ENCODE results near the gene ADAM33.

Gene ADAM33

GRCh38 chr20:3698591-3699001 lies 16.8 kb upstream of the ADAM33 start:
- WGBS, 2 donors (ENCODE audit: extremely low coverage in 2 of 2, insufficient read length in 2 of 2, insufficient replicate concordance in 1 of 2), result no CpG with 5 or more reads among the region's 6 CpGs
- no peak overlapping the region for H3K4me2 ChIP-seq (ENCODE audit: insufficient read depth, low read length, poor library complexity, severe bottlenecking)
- no peak overlapping the region for H3K9ac ChIP-seq (ENCODE audit: low read depth, low read length, poor library complexity)
- H3K27me3 ChIP-seq (ENCODE audit: control insufficient read depth in 3 of 3, insufficient read depth in 3 of 3, low read depth in 1 of 3, low read length in 3 of 3), result peaks cover 0 to 6% (median 0%) of the 10 kb centered on the region in 3 experiments
- H2BK120ac ChIP-seq (ENCODE audit: low read depth, low read length), result no peak overlapping the region
- H4K91ac ChIP-seq (ENCODE audit: low read depth, low read length, poor library complexity), result no peak overlapping the region
- no peak overlapping the region for H2AFZ ChIP-seq (ENCODE audit: low read length)
- H3K14ac ChIP-seq (ENCODE audit: low read length), result no peak overlapping the region
- H2BK5ac ChIP-seq (ENCODE audit: low read length), result no peak overlapping the region
- H2BK15ac ChIP-seq (ENCODE audit: low read length), result no peak overlapping the region
- no peak overlapping the region for H3K4me3 ChIP-seq (ENCODE audit: low read length in 2 of 2)
- H3K18ac ChIP-seq (ENCODE audit: low read length), result no peak overlapping the region
- no peak overlapping the region for H3K23ac ChIP-seq (ENCODE audit: low read depth, low read length, poor library complexity)
- H3K27ac ChIP-seq (replicated peaks; ENCODE audit: low read length), result no peak overlapping the region
- H3K4me1 ChIP-seq (ENCODE audit: control insufficient read depth in 2 of 2, insufficient read depth in 1 of 2, low read depth in 1 of 2, low read length in 2 of 2), result no peaks in the 10 kb centered on the region
- DNase-seq (ENCODE audit: low spot score), result no peak
- no peaks in the 10 kb centered on the region for H3K36me3 ChIP-seq (replicated peaks in 1 of 2; ENCODE audit: control insufficient read depth in 2 of 2, insufficient read depth in 2 of 2, low read length in 2 of 2)
- H3K4ac ChIP-seq (ENCODE audit: low read length), result no peak overlapping the region
- no peak overlapping the region for H4K8ac ChIP-seq (ENCODE audit: low read depth, low read length)
- peak overlapping the region; percentile 4 for H2AK5ac ChIP-seq (ENCODE audit: low read depth, low read length)
- no peak overlapping the region for H2BK12ac ChIP-seq (ENCODE audit: low read length)
- H3K9me3 ChIP-seq (replicated peaks in 1 of 2; ENCODE audit: control insufficient read depth in 2 of 2, insufficient read depth in 1 of 2, low read depth in 1 of 2, low read length in 2 of 2), result peaks cover 0 to 6% of the 10 kb centered on the region in 2 donors
- no peaks in the 10 kb centered on the region for H3K79me1 ChIP-seq (ENCODE audit: low read depth, low read length)

- no CpG with 5 or more reads among the region's 18 CpGs for WGBS, 2 donors (ENCODE audit: extremely low coverage in 2 of 2, insufficient read length in 2 of 2, insufficient replicate concordance in 1 of 2)
Measured at GRCh38 chr20:3697588-3698305, 15.9 kb upstream of the ADAM33 start.

GRCh38 chr20:3696745-3697587 lies 15.2 kb upstream of the ADAM33 start:
- Histone ChIP-seq H3K9ac (ENCODE audit: low read depth, low read length, poor library complexity) (no peak overlapping the region), H3K4me3 (ENCODE audit: low read length in 2 of 2) (no peak overlapping the region), H3K4ac (ENCODE audit: low read length) (no peak overlapping the region), H2BK15ac (ENCODE audit: low read length) (no peak overlapping the region), H3K14ac (ENCODE audit: low read length) (peak overlapping the region; percentile 47), H2AFZ (ENCODE audit: low read length) (no peak overlapping the region), H3K4me2 (ENCODE audit: insufficient read depth, low read length, poor library complexity, severe bottlenecking) (no peak overlapping the region), H4K8ac (ENCODE audit: low read depth, low read length) (peak overlapping the region; percentile 23), H3K18ac (ENCODE audit: low read length) (peak overlapping the region; percentile 71), H2BK12ac (ENCODE audit: low read length) (peak overlapping the region; percentile 22), H3K9me3 (replicated peaks in 1 of 2; ENCODE audit: control insufficient read depth in 2 of 2, insufficient read depth in 1 of 2, low read depth in 1 of 2, low read length in 2 of 2) (peaks cover 0 to 6% of the 10 kb centered on the region in 2 donors), H2AK5ac (ENCODE audit: low read depth, low read length) (peak overlapping the region; percentile 94), H3K27ac (replicated peaks; ENCODE audit: low read length) (no peak overlapping the region), H3K4me1 (ENCODE audit: control insufficient read depth in 2 of 2, insufficient read depth in 1 of 2, low read depth in 1 of 2, low read length in 2 of 2) (no peaks in the 10 kb centered on the region), H3K27me3 (ENCODE audit: control insufficient read depth in 3 of 3, insufficient read depth in 3 of 3, low read depth in 1 of 3, low read length in 3 of 3) (peaks cover 0 to 6% (median 0%) of the 10 kb centered on the region in 3 experiments), H3K79me1 (ENCODE audit: low read depth, low read length) (no peaks in the 10 kb centered on the region), H2BK5ac (ENCODE audit: low read length) (no peak overlapping the region), H4K91ac (ENCODE audit: low read depth, low read length, poor library complexity) (no peak overlapping the region), H2BK120ac (ENCODE audit: low read depth, low read length) (no peak overlapping the region), H3K23ac (ENCODE audit: low read depth, low read length, poor library complexity) (no peak overlapping the region), H3K36me3 (replicated peaks in 1 of 2; ENCODE audit: control insufficient read depth in 2 of 2, insufficient read depth in 2 of 2, low read length in 2 of 2) (no peaks in the 10 kb centered on the region)
- WGBS, 2 donors (ENCODE audit: extremely low coverage in 2 of 2, insufficient read length in 2 of 2, insufficient replicate concordance in 1 of 2), result no CpG with 5 or more reads among the region's 15 CpGs
- DNase-seq (ENCODE audit: low spot score), result no peak

More at GRCh38 chr20:3697588-3698305, 15.9 kb upstream of the ADAM33 start:
- Histone ChIP-seq H3K36me3 (replicated peaks in 1 of 2; ENCODE audit: control insufficient read depth in 2 of 2, insufficient read depth in 2 of 2, low read length in 2 of 2) (no peaks in the 10 kb centered on the region), H2BK120ac (ENCODE audit: low read depth, low read length) (no peak overlapping the region), H3K9ac (ENCODE audit: low read depth, low read length, poor library complexity) (peak overlapping the region; percentile 74), H3K27me3 (ENCODE audit: control insufficient read depth in 3 of 3, insufficient read depth in 3 of 3, low read depth in 1 of 3, low read length in 3 of 3) (peaks cover 0 to 6% (median 0%) of the 10 kb centered on the region in 3 experiments), H2BK15ac (ENCODE audit: low read length) (no peak overlapping the region), H2BK5ac (ENCODE audit: low read length) (no peak overlapping the region), H2AFZ (ENCODE audit: low read length) (no peak overlapping the region), H3K4me3 (ENCODE audit: low read length in 2 of 2) (no peak overlapping the region), H3K4me2 (ENCODE audit: insufficient read depth, low read length, poor library complexity, severe bottlenecking) (no peak overlapping the region), H3K27ac (replicated peaks; ENCODE audit: low read length) (no peak overlapping the region), H2BK12ac (ENCODE audit: low read length) (peak overlapping the region; percentile 46), H3K4ac (ENCODE audit: low read length) (no peak overlapping the region), H3K14ac (ENCODE audit: low read length) (peak overlapping the region; percentile 14), H3K79me1 (ENCODE audit: low read depth, low read length) (no peaks in the 10 kb centered on the region), H4K91ac (ENCODE audit: low read depth, low read length, poor library complexity) (no peak overlapping the region), H3K18ac (ENCODE audit: low read length) (peak overlapping the region; percentile 58), H3K9me3 (replicated peaks in 1 of 2; ENCODE audit: control insufficient read depth in 2 of 2, insufficient read depth in 1 of 2, low read depth in 1 of 2, low read length in 2 of 2) (peaks cover 0 to 6% of the 10 kb centered on the region in 2 donors), H3K23ac (ENCODE audit: low read depth, low read length, poor library complexity) (no peak overlapping the region), H2AK5ac (ENCODE audit: low read depth, low read length) (peak overlapping the region; percentile 94), H3K4me1 (ENCODE audit: control insufficient read depth in 2 of 2, insufficient read depth in 1 of 2, low read depth in 1 of 2, low read length in 2 of 2) (no peaks in the 10 kb centered on the region), H4K8ac (ENCODE audit: low read depth, low read length) (peak overlapping the region; percentile 23)
- DNase-seq (ENCODE audit: low spot score), result no peak

- no peak overlapping the region for H2AK5ac ChIP-seq (ENCODE audit: low read depth, low read length)
- peaks cover 0 to 6% of the 10 kb centered on the region in 2 donors for H3K9me3 ChIP-seq (replicated peaks in 1 of 2; ENCODE audit: control insufficient read depth in 2 of 2, insufficient read depth in 1 of 2, low read depth in 1 of 2, low read length in 2 of 2)
- no peak overlapping the region for H2BK120ac ChIP-seq (ENCODE audit: low read depth, low read length)
- H3K27me3 ChIP-seq (ENCODE audit: control insufficient read depth in 3 of 3, insufficient read depth in 3 of 3, low read depth in 1 of 3, low read length in 3 of 3), result peaks cover 0 to 6% (median 0%) of the 10 kb centered on the region in 3 experiments
- no peak for DNase-seq (ENCODE audit: low spot score)
- no peak overlapping the region for H3K14ac ChIP-seq (ENCODE audit: low read length)
- no peak overlapping the region for H2BK12ac ChIP-seq (ENCODE audit: low read length)
- H3K4me2 ChIP-seq (ENCODE audit: insufficient read depth, low read length, poor library complexity, severe bottlenecking), result no peak overlapping the region
- no peak overlapping the region for H2BK5ac ChIP-seq (ENCODE audit: low read length)
- H2AFZ ChIP-seq (ENCODE audit: low read length), result no peak overlapping the region
- H3K36me3 ChIP-seq (replicated peaks in 1 of 2; ENCODE audit: control insufficient read depth in 2 of 2, insufficient read depth in 2 of 2, low read length in 2 of 2), result no peaks in the 10 kb centered on the region
- no peak overlapping the region for H3K18ac ChIP-seq (ENCODE audit: low read length)
- H3K27ac ChIP-seq (replicated peaks; ENCODE audit: low read length), result no peak overlapping the region
- no peak overlapping the region for H2BK15ac ChIP-seq (ENCODE audit: low read length)
- H3K4me3 ChIP-seq (ENCODE audit: low read length in 2 of 2), result no peak overlapping the region
- H4K8ac ChIP-seq (ENCODE audit: low read depth, low read length), result no peak overlapping the region
- no peak overlapping the region for H3K9ac ChIP-seq (ENCODE audit: low read depth, low read length, poor library complexity)
- no peaks in the 10 kb centered on the region for H3K4me1 ChIP-seq (ENCODE audit: control insufficient read depth in 2 of 2, insufficient read depth in 1 of 2, low read depth in 1 of 2, low read length in 2 of 2)
- no peak overlapping the region for H4K91ac ChIP-seq (ENCODE audit: low read depth, low read length, poor library complexity)
- WGBS, 2 donors (ENCODE audit: extremely low coverage in 2 of 2, insufficient read length in 2 of 2, insufficient replicate concordance in 1 of 2), result no CpG with 5 or more reads among the region's 1 CpG
- H3K79me1 ChIP-seq (ENCODE audit: low read depth, low read length), result no peaks in the 10 kb centered on the region
- H3K23ac ChIP-seq (ENCODE audit: low read depth, low read length, poor library complexity), result no peak overlapping the region
- no peak overlapping the region for H3K4ac ChIP-seq (ENCODE audit: low read length)
Measured at GRCh38 chr20:3696200-3696599, 14.4 kb upstream of the ADAM33 start.
